Fibroblast of skin of right biceps (primary cell): ENCODE measurements around the gene SYNPO.

Experiments used
- DNase-seq: peaks from one replicate; pipeline ENCODE4 v3.0.0-alpha.2; 2013

SYNPO gene, protein sequence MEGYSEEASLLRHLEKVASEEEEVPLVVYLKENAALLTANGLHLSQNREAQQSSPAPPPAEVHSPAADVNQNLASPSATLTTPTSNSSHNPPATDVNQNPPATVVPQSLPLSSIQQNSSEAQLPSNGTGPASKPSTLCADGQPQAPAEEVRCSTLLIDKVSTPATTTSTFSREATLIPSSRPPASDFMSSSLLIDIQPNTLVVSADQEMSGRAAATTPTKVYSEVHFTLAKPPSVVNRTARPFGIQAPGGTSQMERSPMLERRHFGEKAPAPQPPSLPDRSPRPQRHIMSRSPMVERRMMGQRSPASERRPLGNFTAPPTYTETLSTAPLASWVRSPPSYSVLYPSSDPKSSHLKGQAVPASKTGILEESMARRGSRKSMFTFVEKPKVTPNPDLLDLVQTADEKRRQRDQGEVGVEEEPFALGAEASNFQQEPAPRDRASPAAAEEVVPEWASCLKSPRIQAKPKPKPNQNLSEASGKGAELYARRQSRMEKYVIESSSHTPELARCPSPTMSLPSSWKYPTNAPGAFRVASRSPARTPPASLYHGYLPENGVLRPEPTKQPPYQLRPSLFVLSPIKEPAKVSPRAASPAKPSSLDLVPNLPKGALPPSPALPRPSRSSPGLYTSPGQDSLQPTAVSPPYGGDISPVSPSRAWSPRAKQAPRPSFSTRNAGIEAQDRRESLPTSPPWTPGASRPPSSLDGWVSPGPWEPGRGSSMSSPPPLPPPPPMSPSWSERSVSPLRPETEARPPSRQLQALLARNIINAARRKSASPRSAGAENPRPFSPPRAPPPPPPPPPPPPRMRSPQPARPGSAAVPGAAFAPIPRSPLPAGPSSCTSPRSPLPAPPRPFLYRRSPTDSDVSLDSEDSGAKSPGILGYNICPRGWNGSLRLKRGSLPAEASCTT

DNA sequence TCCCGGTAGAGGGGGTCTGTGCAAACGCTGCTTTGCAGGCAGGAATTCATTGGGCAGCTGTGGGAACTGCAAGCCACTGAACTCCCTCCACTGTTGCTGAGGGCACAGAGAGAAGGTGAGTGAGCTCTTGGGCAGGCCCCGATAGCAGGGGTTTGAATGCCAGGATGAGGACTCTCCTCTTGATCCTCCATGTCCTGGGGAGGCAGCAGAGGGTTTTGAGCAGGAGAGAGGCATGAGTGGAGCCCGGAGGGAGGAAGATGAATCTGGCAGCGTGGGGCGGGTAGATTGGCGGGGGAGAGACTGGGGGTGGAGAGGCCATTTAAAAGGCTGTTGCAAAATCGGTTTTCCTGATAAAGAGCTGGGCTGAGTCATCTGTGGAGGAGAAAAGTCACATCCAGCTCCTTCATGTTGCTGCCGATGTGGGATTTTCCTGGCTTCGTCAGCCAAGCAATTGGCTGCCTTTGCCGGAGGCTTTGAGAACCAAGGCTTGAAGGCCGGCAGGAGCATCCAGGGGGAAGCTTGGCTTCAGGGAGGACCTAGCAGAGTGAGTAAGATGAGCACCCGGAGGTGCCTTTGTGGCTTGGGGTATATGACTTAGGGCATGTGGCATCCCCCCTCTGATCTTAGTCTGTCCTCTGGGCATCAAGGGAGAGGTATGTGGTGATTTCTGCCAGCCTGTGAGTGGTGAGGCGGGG is at the start of gene SYNPO:
TSS of gene SYNPO (plus strand) at position 350 of the 695 bp plus-strand sequence. CDS start 7,616 bp downstream, outside the sequence.
- DNase-seq = peak; percentile 97

DNA sequence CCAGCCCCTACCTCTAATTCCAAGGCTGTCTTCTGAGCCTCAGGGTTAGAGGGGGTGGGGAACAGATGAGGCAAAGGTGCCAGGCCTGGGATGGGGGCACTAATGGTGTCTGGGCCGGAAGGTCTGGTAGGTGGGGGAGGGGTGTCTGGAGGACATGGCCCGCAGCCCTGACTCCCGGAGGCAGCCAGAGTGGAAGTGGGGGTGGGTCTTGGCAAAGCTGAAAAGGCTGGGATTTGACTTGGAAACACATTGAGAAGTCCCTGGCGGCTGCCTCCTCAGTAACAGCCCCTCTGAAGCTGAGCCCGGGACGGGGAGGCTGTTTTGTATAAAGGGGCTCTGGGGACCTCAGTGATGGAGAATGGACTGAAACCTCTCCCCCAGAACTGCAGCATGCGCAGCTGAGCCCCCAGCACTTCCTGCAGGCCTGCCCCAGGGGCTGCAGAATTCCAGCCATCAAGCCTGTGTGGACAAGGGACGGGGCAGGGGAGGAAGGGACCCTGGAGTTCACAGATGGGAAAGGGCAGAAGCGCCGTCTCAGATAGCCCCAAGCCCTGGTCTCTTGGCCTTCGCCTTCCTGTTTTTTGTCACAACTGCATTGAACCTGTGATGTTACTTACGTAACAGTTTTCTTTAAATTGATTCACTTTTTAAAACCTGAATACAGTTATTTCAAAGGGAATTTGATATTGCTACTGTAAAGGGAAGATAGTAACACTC is 49.3 kb upstream of the SYNPO start:
- peak; percentile 50 for DNase-seq

DNA sequence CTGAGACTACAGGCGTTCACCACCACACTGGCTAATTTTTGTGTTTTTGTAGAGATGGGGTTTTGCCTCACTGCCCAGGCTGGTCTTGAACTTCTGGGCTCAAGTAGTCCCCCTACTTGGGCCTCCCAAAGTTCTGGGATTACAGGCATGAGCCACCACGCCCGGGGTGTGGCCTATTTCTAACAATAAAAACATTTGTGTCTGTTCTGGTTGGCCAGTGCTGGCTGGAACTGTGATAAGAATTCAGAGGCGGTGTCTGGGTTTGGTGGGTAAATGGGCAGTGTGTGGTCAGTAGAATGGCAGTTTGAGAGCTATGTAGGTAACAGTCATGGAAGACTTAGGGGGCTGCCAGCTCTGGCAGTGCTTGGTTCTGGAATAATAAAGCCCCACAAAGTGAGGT is 46.9 kb upstream of the SYNPO start:
- no peak for DNase-seq

DNA sequence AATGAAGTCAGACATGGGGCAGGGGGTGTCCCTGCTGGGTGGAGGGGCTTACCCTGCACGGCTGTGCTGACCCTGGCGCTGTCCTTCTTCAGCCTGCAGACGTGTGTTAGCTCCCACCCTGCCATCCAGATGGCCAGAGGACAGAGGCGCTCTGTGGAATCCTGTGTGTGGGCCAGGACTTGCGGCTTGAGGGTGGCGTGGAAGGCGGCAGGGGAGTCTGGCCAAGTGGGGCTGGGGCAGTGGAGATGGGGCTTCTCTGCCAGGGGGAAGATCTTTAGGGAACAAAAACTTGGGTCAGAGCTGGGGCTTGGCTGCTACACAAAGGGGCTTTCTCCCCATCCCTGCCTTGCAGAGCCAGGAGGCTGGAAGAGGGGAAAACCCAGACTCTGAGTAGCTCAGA is 46.5 kb upstream of the SYNPO start:
- no peak for DNase-seq

DNA sequence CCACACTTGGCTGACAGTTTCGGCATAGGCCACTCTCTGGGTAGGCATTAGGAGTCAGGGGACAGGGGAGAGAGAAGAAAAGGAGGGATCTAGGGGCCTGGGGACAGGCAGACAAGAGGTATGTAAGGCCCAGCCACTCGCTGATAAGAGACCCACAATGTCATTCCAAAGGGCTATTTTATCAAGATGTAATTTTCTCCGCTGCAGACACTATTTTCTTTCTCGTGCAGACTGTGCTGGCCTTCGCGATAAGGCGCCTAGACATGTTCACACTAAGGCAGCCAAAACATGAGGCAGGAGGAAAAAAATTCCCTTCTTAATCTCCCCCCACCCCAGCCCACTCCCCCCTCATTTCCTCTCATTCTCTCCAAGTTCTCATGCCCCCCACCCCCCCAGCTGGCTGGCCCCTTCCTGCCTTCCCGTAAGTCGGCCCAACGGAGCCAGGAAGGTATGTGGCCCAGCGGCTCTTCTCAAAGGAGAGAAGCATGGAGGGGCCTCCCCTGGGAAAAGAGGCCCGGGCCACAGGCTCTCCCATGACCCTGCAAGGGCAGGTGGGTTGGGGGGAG is 44.9 kb upstream of the SYNPO start:
- DNase-seq = peak; percentile 86

DNA sequence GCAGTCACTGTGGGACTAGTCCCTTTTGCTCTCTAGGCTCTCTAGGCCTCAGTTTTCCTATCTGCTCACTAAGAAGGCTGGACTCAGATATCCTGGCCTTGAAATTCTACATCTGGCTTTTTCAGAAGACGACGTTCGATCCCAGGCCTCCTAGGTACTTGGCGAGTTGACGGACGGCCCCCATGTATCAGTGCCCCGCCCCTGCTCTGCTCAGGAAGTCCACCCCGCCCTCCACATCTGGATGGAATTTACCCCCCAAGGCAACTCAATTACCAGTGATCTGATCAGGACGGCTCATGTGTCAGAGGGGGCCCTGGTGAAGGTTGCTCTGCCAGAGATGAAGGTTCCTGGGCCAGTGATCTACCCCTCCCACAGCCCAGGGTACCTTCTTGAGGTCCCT is 44.1 kb upstream of the SYNPO start:
- DNase-seq = peak; percentile 66

DNA sequence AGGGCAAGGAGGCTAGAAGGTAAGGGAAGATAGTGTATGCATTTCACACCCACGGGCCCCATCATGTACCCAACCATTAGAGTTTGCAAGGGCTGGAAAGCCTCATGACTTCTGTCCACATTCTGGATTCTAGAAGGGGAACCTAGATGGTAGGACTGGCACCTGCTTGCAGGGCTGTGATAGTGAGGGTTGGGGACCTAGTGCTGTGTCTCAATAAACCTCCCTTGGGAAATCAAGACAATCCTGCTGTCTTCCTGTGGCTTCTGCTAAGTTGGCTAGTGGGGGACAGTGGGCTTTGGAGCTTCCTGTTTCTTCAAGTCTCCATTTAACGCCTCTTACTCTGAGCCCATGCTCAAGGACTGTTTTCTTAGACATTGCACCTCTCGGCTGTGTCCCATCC is 43.6 kb upstream of the SYNPO start:
- DNase-seq = no peak

DNA sequence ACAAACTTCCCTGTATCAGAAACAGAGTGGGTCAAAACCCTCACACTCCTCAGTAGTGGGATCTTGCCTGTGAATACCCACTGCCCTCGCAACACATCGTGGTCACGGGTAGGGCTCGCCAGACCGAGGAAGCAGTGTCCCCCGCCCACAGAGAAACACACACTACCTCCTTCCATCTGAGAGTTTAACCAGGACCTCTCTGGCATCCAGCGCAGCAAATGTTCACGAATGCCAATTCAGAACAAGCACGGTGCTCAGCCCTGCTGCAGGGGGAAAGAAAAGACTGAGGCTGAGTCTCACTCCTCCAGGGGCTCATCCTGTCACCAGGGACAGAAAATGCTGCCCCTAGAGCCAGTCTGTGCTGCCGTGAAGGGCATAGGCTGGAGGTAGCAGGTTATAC is 42.5 kb upstream of the SYNPO start:
- no peak for DNase-seq

DNA sequence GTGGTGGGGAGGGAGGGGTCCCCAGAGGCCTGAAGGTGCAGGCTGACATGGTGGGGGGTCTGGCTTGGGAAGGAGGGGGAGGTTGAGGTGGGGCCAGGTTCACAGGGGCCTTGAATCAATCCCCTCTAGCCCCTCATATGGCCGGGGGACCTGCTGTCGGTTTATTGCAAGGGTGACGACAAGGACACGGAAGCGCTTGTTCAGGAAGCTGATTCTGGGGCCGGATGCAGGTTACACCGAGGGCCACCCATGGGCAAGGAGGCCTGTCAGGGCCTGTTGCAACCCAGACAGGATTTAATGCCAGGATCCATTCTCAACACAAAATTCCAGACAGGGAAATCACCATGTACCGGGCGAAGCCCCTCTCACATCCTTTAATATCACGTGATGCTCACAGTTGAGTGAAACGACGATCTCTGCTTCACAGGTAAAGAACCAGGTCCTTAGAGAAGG is 41.6 kb upstream of the SYNPO start:
- no peak for DNase-seq

DNA sequence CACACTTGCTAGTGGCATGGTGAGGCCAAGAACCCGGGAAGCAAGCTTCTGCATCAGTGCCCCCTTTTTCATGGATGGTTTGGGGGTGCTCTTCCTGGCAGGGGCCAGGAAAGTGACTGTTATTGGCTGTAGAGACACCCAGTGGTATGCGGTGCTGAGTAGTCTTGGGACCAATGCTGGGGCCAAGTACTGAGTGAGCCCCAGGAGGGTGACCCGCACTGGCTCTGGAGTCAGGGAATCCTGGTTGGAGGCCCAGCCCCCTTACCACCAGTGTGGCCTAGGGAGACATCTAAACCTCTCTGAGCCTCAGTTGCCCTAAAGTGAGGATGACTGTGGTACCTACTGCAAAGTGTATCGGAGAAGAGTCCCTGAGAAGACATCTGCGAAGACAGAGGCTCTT is 41.2 kb upstream of the SYNPO start:
- DNase-seq = no peak

DNA sequence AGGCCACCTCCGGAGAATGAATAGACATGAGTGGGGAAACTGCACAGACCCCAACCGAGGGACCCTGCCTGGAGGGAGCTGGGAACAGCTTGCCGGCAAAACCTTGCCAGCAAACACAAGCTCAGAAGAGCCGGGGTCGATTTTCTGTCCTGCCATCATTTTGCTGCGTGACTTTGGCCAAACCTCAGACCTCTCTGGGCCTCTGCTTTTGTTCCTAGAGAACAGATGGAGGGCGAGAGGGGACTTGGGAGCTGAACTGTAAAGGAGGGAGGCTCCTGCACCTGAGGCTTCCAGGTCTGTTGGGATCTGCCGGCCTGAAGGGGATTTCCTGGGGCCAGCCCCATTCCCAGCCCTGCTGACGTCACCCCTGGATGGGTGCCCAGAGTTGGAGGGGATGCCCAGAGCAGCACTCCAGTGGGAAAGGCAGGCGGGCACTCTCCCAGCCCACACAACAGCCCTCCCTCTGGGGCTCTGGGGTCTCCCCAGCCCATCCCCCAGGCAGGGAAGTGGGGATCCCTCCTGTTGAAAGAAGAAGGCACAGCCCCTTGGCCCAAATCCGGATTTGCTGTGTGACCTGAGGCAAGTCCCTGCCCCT is 40.4 kb upstream of the SYNPO start:
- DNase-seq = peak; percentile 82

DNA sequence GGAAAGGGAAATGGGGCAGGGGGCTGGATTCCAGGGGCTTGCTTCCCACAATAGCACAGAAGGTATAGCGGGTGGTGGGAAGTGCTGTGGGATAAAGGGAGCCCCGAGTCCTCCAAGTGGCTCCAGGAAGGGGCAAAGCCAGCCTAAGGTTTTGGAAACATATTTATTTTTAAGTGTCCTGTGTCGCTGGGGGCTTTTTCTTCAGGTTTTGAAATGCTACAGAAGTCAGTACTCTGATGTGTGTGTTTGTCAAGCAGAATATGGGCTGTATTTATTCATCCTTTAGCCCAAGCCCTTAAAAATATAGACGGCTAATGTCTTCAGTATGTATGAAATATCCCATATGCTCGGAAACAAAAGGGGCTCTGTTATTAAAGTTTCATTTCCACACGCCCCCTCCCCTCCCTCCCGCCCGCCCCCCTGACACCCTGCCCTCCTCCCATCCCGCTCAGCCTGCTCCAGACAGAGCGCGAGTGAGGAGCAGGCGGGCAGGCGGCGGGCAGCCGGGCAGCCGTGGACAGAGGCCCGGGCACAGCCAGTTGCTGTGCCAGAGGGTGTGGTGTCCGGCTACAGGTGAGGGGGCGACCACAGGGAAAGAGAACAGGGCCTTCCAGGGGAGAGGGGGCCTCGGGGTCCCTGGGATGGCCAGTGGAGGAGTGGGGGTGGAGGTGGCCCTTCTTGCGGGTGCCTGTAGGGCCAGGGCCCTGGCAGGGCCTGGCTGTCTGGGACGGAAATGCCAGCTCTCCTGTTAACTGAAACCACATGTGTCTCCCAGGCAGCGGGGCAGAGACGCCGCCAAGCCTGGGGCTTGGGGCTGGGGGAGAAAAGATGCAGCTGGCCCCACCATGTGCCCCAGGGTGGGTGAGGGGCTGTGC is 39.6 kb upstream of the SYNPO start:
- DNase-seq = peak; percentile 44

DNA sequence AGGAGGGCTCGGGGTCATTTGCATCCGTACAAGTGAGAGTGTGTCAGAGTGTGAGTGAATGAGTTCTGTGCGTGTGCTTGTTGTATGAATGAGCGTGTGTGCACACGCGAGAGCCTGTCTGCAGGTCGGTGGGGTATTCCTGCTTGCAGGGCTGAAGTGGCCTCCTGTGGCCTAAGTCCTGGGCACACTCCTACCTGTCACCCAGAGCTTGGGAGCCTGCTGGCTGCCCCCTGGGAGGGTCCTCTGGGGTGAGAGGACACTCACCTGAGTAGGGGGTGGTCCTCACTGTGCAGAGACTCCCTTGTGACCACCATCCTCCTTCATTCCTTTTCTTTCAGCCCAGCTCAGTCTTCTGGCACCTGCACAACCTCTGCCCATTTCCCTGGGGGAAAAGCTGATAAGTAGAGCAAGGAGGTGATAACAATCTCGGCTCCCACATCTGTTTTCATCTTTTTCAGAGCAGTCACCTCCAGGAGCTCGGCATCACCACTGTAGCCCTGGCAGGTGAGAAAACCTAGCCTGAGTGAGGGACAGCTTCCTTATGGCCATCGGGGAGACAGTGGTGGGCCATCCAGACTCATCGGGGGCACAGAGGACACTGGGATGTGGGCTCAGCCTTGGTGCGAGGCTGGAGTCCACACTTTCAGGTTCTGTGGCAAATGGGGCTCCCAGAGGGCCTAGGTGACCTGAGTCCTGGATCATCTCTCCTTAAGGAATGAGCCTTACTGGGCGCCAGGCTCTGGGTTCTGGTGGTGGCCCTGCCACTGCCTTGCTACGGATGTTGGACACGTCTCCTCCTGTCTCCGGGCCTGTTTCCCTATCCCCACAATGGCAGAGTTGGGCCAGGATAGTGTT is 38.7 kb upstream of the SYNPO start:
- DNase-seq = no peak

DNA sequence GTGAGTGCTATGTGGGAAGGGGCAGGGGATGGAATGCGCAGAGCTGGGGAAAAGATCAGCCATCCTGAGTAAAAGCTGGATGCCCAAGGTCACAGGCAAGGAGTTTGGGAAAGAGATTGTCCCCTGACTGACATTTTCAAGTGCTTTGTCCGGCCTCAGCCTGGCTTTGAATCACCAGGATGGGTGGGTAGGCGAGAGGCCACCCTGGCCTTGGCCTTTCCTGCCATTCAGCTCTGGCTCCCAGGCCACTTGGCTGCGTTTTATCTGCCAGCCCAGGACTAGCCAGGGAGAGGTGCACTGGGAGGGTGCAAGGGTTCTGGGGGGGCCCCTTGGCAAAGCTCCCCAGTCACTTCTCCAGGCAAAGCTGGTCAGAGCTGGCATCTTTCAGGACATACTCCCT is 37.4 kb upstream of the SYNPO start:
- DNase-seq = no peak

DNA sequence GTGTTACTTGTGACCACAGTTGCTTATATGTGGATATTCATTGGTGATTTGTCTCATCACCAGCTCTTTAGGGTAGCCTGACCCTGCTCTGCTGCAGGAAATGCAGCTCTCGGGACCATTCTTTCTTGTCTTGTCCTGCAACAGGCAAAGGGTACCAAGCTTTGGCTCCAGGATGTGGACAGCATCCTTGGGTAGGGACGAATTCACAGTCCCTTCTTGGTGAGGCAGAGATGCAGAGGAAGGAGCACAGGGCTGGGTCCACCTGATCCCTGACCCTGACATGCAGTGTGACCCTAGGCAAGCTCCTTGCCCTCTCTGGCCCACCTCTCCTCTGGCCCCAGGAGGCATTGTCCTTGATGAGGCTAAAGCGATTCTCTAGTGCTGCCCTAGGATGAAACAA is 37.0 kb upstream of the SYNPO start:
- DNase-seq = no peak

DNA sequence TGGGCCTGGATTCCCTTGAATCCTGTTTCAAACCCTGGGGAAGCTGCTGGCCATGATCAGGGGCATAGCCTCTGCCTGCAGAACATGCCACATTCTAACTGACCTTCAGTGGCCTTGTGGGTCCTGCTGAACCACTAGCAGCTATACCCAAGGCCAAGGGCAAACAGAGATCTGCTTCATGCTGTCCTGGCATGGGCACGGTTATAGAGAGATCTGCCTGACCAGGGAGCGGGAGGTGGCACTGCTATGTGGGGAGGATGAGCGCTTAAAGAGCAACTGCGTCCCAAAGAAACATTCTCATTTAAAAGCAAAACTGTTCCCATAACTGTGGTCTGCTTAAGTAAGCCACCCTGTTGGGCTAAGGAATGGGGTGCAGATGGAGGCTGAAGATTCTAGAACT is 36.5 kb upstream of the SYNPO start:
- no peak for DNase-seq

DNA sequence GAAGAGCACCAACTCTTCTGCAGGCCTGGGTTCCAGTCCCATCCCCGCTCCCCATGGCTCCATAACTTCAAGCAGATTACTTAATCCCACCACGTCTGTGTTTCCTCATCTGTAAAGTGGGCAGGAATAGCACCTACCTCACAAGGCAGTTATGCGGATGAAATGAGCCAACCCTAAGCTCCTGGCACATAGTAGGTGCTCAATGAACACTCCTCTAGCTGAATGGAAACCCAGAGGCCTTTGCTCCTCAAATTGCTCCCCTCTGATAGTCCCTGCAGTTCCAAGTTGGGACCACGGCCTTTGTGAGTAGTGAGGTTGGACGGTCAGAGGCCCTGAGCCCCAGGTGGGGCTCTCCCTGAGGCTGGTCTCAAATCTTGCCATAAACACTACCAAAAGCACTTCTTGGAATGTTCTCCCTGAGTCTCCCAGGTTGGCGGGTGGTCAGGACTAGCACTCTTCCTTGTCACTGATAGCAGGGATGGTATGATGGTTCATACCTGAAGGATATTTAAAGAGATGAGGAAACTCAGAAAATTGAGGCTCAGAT is 35.5 kb upstream of the SYNPO start:
- no peak for DNase-seq

DNA sequence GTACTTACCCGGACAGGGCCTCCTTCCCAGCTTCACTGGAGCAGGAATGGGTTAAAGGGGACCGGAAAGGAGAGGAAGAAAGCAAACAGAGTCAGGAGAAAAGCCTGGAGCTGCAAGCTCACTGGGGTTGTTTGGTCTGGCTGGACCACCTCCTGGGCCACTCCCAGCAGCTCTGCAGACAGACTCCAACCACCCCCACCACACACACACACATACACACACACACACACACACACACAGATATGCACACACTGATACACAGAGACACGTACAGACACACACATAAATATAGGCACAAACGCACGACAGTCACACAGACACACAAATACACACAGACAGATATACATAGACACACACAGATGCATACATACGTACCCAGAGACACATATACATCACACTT is 34.9 kb upstream of the SYNPO start:
- DNase-seq = no peak

DNA sequence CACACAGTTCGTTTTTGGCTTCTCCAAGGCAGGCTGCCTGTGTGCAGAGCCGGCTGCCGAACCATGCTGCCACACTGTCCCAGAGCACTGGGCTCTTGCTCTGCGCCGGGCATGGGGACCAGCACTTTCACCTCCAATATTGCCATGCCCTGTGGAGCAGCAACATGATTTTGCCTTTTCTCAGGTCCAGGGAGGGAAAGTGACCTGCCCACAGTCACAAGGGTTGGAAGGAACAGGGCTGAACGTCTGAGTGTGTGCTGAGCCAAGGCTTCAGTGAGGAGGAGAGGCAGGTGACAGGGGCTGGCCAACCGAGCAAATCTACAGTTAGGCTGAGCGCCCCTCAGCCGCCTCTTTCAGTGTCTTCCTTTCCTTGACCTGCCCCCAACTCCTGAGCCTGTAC is 34.0 kb upstream of the SYNPO start:
- no peak for DNase-seq

DNA sequence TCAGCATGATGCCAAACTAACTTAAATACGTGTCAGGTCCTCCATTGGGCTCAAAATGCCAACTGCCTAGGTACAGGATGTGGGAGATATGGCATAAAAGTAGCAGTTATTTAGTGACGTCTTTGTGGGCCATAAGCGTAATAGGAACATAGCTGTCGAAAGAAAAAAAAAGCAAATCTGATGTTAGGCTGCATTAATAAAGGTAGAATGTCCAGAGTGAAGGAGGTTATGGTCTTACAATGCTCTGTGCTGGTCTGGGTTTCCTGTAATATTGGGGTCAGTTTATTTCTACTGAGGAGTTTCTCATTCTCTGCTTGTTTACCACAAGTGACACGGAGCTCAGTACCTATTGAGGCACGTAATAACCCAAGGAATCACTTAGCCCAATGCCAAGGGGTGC is 33.4 kb upstream of the SYNPO start:
- no peak for DNase-seq
